Tibial nerve (tissue), 4 donors: ENCODE data around the gene RAP1GAP2. TPM values are rescaled to one million over a fixed set of nuclear protein-coding genes. Genes with fewer than 3 reads are reported as not detected.

Experiments used
- DNase-seq, 2 donors: peaks; one replicate each; pipeline ENCODE4 v3.0.0-alpha.2; 2019; ENCODE audit warnings: low spot score in 2 of 2
- H3K27ac ChIP-seq, 4 donors: fragments of 200-600 bp; sonication (generic) in 3 of 4; one replicate each; pipeline ENCODE4 v1.5.1; 2017 to 2019; ENCODE audit warnings: mild to moderate bottlenecking in 1 of 4
- H3K27me3 ChIP-seq, 2 donors: fragments of 200-600 bp; sonication (generic) in 1 of 2; one replicate each; pipeline versions ENCODE4 v1.5.1 to v1.6.0; 2017 to 2019
- H3K36me3 ChIP-seq, 3 donors: fragments of 200-600 bp; sonication (generic); one replicate each; pipeline ENCODE4 v1.5.1; 2018 to 2019
- H3K4me1 ChIP-seq, 4 donors: fragments of 200-600 bp; sonication (generic) in 3 of 4; one replicate each; pipeline ENCODE4 v1.5.1; 2017 to 2019
- H3K4me3 ChIP-seq, 4 donors: fragments of 200-600 bp; sonication (generic) in 3 of 4; one replicate each; pipeline ENCODE4 v1.5.1; 2017 to 2019; ENCODE audit warnings: mild to moderate bottlenecking in 1 of 4, moderate library complexity in 1 of 4
- H3K9me3 ChIP-seq, 4 donors: fragments of 200-600 bp; sonication (generic) in 3 of 4; one replicate each; pipeline ENCODE4 v1.5.1; 2017 to 2019
- EP300 ChIP-seq, 2 donors: sonication (generic); formaldehyde crosslinking; IDR thresholded peaks; one replicate each; pipeline ENCODE4 v1.6.1; 2017; ENCODE audit warnings: antibody characterized with exemption in 2 of 2, mild to moderate bottlenecking in 1 of 2
- POLR2A ChIP-seq, 2 donors: fragments of 450-650 bp; IDR thresholded peaks; one replicate each; pipeline ENCODE4 v1.6.1; 2017; ENCODE audit warnings: antibody characterized with exemption in 2 of 2, mild to moderate bottlenecking in 2 of 2, moderate library complexity in 2 of 2
- WGBS, 2 donors: methylation state at CpG; one replicate each; pipeline ENCODE4 v1.1.5; 2018; 5-methylcytosine and 5-hydroxymethylcytosine counted together
- total RNA-seq, 4 donors: library from RNA; depleted of rRNA; stranded (reverse); fragments of >200 nt; gene quantifications; one replicate each; pipeline ENCODE4 v1.1.0, GENCODE V29; 2016
- TF ChIP-seq, protein P1 (sequence below), 5 experiments: fragments of 200-600 bp in 3 of 5; fragments of 450-650 bp in 2 of 5; sonication (generic) in 3 of 5; IDR thresholded peaks; one replicate each; pipeline ENCODE4 v1.5.1; 2016 to 2019; ENCODE audit warnings: antibody characterized with exemption in 5 of 5, mild to moderate bottlenecking in 3 of 5, moderate library complexity in 2 of 5

The RAP1GAP2 gene
- total RNA-seq, 4 donors from 2014 or later: 5.4 to 18.2 (median 11.9) TPM

DNA sequence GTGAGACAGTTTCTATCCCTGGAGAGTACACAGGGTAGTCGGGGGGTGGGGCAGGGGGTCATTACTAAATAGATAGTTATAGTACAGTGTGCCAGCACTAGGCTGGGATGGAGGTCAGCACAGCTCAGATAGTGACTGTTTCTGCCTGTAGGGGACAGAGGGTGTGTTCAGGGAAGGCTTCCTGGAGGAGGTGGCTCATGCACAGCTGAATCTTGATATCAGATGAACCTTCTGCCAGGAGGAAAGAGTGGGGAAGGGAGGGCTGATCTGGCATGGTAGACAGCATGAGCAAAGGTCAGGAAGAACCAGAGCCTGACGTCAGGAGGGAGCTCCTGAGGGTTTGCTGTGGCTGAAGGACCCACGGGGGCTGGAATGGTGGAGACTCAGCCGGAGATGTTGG, 210.6 kb downstream of the RAP1GAP2 start:
- H3K9me3 ChIP-seq: no peaks in the 10 kb centered on the region
- H3K36me3 ChIP-seq: no peaks in the 10 kb centered on the region
- H3K4me3 ChIP-seq: no peak overlapping the region
- no peak overlapping the region for H3K27ac ChIP-seq
- WGBS, 2 donors: 75 to 80% methylated on average over 4 of the region's 4 CpGs
- H3K27me3 ChIP-seq: no peaks in the 10 kb centered on the region
- no peak for DNase-seq
- TF ChIP-seq, protein P1, sequence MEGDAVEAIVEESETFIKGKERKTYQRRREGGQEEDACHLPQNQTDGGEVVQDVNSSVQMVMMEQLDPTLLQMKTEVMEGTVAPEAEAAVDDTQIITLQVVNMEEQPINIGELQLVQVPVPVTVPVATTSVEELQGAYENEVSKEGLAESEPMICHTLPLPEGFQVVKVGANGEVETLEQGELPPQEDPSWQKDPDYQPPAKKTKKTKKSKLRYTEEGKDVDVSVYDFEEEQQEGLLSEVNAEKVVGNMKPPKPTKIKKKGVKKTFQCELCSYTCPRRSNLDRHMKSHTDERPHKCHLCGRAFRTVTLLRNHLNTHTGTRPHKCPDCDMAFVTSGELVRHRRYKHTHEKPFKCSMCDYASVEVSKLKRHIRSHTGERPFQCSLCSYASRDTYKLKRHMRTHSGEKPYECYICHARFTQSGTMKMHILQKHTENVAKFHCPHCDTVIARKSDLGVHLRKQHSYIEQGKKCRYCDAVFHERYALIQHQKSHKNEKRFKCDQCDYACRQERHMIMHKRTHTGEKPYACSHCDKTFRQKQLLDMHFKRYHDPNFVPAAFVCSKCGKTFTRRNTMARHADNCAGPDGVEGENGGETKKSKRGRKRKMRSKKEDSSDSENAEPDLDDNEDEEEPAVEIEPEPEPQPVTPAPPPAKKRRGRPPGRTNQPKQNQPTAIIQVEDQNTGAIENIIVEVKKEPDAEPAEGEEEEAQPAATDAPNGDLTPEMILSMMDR (IDR thresholded peaks at IDR 0.05): no peak
- TF ChIP-seq EP300 (IDR thresholded peaks at IDR 0.05): no peak
- no peak for TF ChIP-seq POLR2A (IDR thresholded peaks at IDR 0.05)
- peaks cover 0 to 40% (median 23%) of the 10 kb centered on the region in 4 donors for H3K4me1 ChIP-seq

DNA sequence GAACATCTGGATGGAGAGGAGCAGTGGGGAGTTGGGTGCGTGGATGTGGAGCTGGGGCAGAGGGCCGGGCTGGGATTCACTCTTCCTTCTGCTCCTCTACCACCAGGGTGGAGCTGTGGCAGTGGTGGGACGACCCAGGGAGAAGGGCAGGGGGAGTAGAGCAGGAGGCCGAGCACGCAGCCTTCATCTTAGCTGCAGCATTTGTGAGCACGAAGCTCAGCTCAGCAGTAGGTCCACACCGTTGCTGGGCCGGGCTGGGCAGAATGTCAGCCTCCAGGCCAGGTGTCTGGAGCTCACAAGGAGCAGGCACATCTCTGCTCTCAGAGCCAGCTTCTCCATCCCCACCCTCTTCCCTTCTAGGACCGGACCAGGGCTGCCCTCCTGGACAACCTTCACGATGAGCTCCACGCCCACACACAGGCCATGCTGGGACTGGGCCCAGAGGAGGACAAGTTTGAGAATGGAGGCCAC, 211.4 kb downstream of the RAP1GAP2 start:
- Histone ChIP-seq H3K27me3 (no peaks in the 10 kb centered on the region), H3K27ac (no peak overlapping the region), H3K4me1 (peaks cover 0 to 32% (median 20%) of the 10 kb centered on the region in 4 donors), H3K9me3 (no peaks in the 10 kb centered on the region), H3K4me3 (no peak overlapping the region), H3K36me3 (no peaks in the 10 kb centered on the region)
- TF ChIP-seq, protein P1 (IDR thresholded peaks at IDR 0.05): no peak
- no peak for TF ChIP-seq EP300 (IDR thresholded peaks at IDR 0.05)
- TF ChIP-seq POLR2A (IDR thresholded peaks at IDR 0.05): no peak
- DNase-seq: no peak
- WGBS, 2 donors: 89 to 90% methylated on average over 11 of the region's 11 CpGs

- WGBS, 2 donors: 85 to 91% methylated on average over 22 to 25 of the region's 25 CpGs
- no peaks in the 10 kb centered on the region for H3K9me3 ChIP-seq
- TF ChIP-seq, protein P1 (IDR thresholded peaks at IDR 0.05): no peak
- no peak for TF ChIP-seq POLR2A (IDR thresholded peaks at IDR 0.05)
- no peak for TF ChIP-seq EP300 (IDR thresholded peaks at IDR 0.05)
These were observed 212.4 kb downstream of the RAP1GAP2 start for GRCh38 chr17:3008336-3009288.

GRCh38 chr17:3009411-3009920, 213.2 kb downstream of the RAP1GAP2 start:
- Histone ChIP-seq H3K4me1 (peaks cover 0 to 19% (median 7%) of the 10 kb centered on the region in 4 donors), H3K27ac (no peak overlapping the region), H3K9me3 (no peaks in the 10 kb centered on the region), H3K36me3 (no peaks in the 10 kb centered on the region), H3K27me3 (no peaks in the 10 kb centered on the region), H3K4me3 (no peak overlapping the region)
- no peak for DNase-seq
- WGBS, 2 donors: 66 to 68% methylated on average over 14 of the region's 14 CpGs
- TF ChIP-seq, protein P1 (IDR thresholded peaks at IDR 0.05): no peak
- TF ChIP-seq POLR2A (IDR thresholded peaks at IDR 0.05): no peak
- TF ChIP-seq EP300 (IDR thresholded peaks at IDR 0.05): no peak

More at GRCh38 chr17:3008336-3009288, 212.4 kb downstream of the RAP1GAP2 start:
- Histone ChIP-seq H3K36me3 (no peaks in the 10 kb centered on the region), H3K27ac (no peak overlapping the region), H3K4me1 (peaks cover 0 to 28% (median 13%) of the 10 kb centered on the region in 4 donors), H3K27me3 (no peaks in the 10 kb centered on the region), H3K4me3 (no peak overlapping the region)
- DNase-seq: no peak

- Histone ChIP-seq H3K9me3 (no peaks in the 10 kb centered on the region), H3K4me1 (peaks cover 0 to 6% (median 0%) of the 10 kb centered on the region in 4 donors), H3K27me3 (no peaks in the 10 kb centered on the region), H3K4me3 (no peak overlapping the region), H3K27ac (no peak overlapping the region), H3K36me3 (peaks cover 0 to 4% (median 0%) of the 10 kb centered on the region in 3 donors)
- DNase-seq: no peak
- no peak for TF ChIP-seq POLR2A (IDR thresholded peaks at IDR 0.05)
- TF ChIP-seq EP300 (IDR thresholded peaks at IDR 0.05): no peak
- TF ChIP-seq, protein P1 (IDR thresholded peaks at IDR 0.05): no peak
- 93 to 97% methylated on average over 7 of the region's 7 CpGs for WGBS, 2 donors
These were observed 215.7 kb downstream of the RAP1GAP2 start for GRCh38 chr17:3011891-3012290.
